ENCODE measurements around the gene UBAC2.

GRCh38 chr13:99208185-99208584, 7.5 kb downstream of the UBAC2 start:
- TF ChIP-seq CTCF (IDR thresholded peaks at IDR 0.05) (no peak), POLR2A (IDR thresholded peaks at IDR 0.05) (no peak)

Measured in suprapubic skin (tissue), 3 donors.